ENCODE measurements around the gene TICRR.

TICRR gene

DNA sequence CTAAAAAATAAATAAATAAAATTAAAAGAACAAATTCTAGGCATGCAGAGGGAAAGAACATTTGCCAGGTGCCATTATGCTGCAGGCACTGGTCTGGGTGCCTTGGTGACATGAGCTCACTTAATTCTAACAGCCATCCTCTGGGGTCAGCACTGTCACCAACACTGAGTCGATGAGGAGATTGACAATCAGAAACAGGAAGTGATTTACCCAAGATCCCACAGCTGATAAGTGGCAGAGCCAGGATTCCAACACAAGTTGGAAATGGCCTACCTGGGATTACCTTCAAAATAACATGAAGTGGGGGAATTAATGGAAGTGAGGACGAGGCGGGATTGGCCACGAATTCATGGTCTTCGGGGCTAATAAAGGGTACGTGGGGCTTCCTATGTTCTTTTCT is 100.3 kb downstream of the TICRR start:
- H3K9ac ChIP-seq (ENCODE audit: low read length in 2 of 2) = no peak overlapping the region
- peaks cover 10% of the 10 kb centered on the region for H3K4me1 ChIP-seq (ENCODE audit: control insufficient read depth, insufficient read depth, low read length)
- no peaks in the 10 kb centered on the region for H3K9me3 ChIP-seq (ENCODE audit: control insufficient read depth in 2 of 2, low read length in 2 of 2)
- H3K4me3 ChIP-seq (ENCODE audit: low read length in 2 of 2) = no peak overlapping the region
- H3K27ac ChIP-seq (ENCODE audit: low read length) = no peak overlapping the region
- no peaks in the 10 kb centered on the region for H3K27me3 ChIP-seq (ENCODE audit: control insufficient read depth in 1 of 2, insufficient read depth in 2 of 2, low read length in 2 of 2)
- H3K36me3 ChIP-seq (ENCODE audit: control insufficient read depth in 2 of 2, insufficient read depth in 2 of 2, low read length in 2 of 2) = no peaks in the 10 kb centered on the region

DNA sequence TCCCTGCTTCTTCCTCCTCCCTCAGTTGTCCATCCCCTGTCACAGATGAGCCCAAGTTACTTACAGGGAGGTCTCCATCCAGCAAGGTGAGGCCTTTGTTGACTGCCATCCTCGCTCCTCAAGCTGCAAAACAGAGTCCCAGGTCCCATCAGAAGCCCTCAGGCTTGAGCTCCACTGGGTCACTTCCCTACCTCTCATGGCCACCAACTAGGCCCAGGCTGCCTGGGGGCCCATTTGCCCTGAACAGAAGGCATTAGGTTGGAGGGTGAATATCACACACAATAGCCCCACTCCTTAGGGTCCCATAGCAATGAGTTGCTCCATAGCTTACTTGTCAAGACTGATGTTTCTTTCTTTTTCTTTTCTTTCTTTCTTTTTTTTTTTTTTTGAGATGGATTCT is 102.1 kb downstream of the TICRR start:
- no peak overlapping the region for H3K27ac ChIP-seq (ENCODE audit: low read length)
- H3K9ac ChIP-seq (ENCODE audit: low read length in 2 of 2) = no peak overlapping the region
- no peaks in the 10 kb centered on the region for H3K9me3 ChIP-seq (ENCODE audit: control insufficient read depth in 2 of 2, low read length in 2 of 2)
- H3K27me3 ChIP-seq (ENCODE audit: control insufficient read depth in 1 of 2, insufficient read depth in 2 of 2, low read length in 2 of 2) = no peaks in the 10 kb centered on the region
- no peaks in the 10 kb centered on the region for H3K36me3 ChIP-seq (ENCODE audit: control insufficient read depth in 2 of 2, insufficient read depth in 2 of 2, low read length in 2 of 2)
- no peak overlapping the region for H3K4me3 ChIP-seq (ENCODE audit: low read length in 2 of 2)
- peaks cover 13% of the 10 kb centered on the region for H3K4me1 ChIP-seq (ENCODE audit: control insufficient read depth, insufficient read depth, low read length)

Measured in stomach smooth muscle (tissue), 2 donors.